Mesendoderm (in vitro differentiated cells): ENCODE measurements around the gene ASTN2.

Source experiments
- DNase-seq: peaks from one replicate; pipeline ENCODE4 v3.0.0; 2013
- H2AK5ac ChIP-seq: 2 replicates; pipeline ENCODE4 v1.6.1; 2013; ENCODE audit warnings: low read length, inconsistent platforms
- H2BK120ac ChIP-seq: 2 replicates; pipeline ENCODE4 v1.6.1; 2013; ENCODE audit warnings: low read depth, mild to moderate bottlenecking, low read length, moderate library complexity, mixed read lengths
- H2BK15ac ChIP-seq: replicated peaks from 2 replicates; pipeline ENCODE4 v1.6.1; 2013; ENCODE audit warnings: low read depth, mild to moderate bottlenecking, moderate library complexity
- H2BK5ac ChIP-seq: 2 replicates; pipeline ENCODE4 v1.6.1; 2013; ENCODE audit warnings: low read length, inconsistent platforms
- H3K18ac ChIP-seq: 2 replicates; pipeline ENCODE4 v1.6.1; 2013; ENCODE audit warnings: mild to moderate bottlenecking, low read length, mixed read lengths
- H3K23ac ChIP-seq: one replicate; pipeline ENCODE4 v1.6.1; 2013; ENCODE audit warnings: low read length
- H3K27ac ChIP-seq: 2 replicates; pipeline ENCODE4 v1.5.1; 2013; ENCODE audit warnings: low read depth, mild to moderate bottlenecking, inconsistent platforms, low read length, moderate library complexity
- H3K27me3 ChIP-seq: 2 replicates; pipeline ENCODE4 v1.6.1; 2013; ENCODE audit warnings: low read length, control low read depth, mild to moderate bottlenecking, inconsistent platforms; ENCODE audit not compliant: insufficient read depth, poor library complexity
- H3K36me3 ChIP-seq: 2 replicates; pipeline ENCODE4 v1.6.1; 2013; ENCODE audit warnings: low read length, inconsistent platforms; ENCODE audit not compliant: control insufficient read depth, insufficient read depth
- H3K4ac ChIP-seq: one replicate; pipeline ENCODE4 v1.6.1; 2013; ENCODE audit warnings: low read depth, mild to moderate bottlenecking, low read length, moderate library complexity
- H3K4me1 ChIP-seq: 2 replicates; pipeline ENCODE4 v1.6.1; 2013; ENCODE audit warnings: low read depth, low read length, inconsistent platforms; ENCODE audit not compliant: control insufficient read depth
- H3K4me2 ChIP-seq: 2 replicates; pipeline ENCODE4 v1.6.1; 2013; ENCODE audit warnings: low read length
- H3K4me3 ChIP-seq: 2 replicates; pipeline ENCODE4 v1.5.1; 2013; ENCODE audit warnings: mild to moderate bottlenecking, low read length
- H3K56ac ChIP-seq: one replicate; pipeline ENCODE4 v1.6.1; 2013; ENCODE audit warnings: low read length
- H3K79me1 ChIP-seq: 2 replicates; pipeline ENCODE4 v1.6.1; 2013; ENCODE audit warnings: low read length, inconsistent platforms
- H3K79me2 ChIP-seq: 2 replicates; pipeline ENCODE4 v1.6.1; 2013; ENCODE audit warnings: mild to moderate bottlenecking, low read length; ENCODE audit not compliant: control insufficient read depth, insufficient read depth
- H3K9ac ChIP-seq: 2 replicates; pipeline ENCODE4 v1.6.1; 2013; ENCODE audit warnings: low read length, inconsistent platforms
- H4K5ac ChIP-seq: one replicate; pipeline ENCODE4 v1.6.1; 2013; ENCODE audit warnings: low read length
- H4K8ac ChIP-seq: one replicate; pipeline ENCODE4 v1.6.1; 2013; ENCODE audit warnings: low read depth, mild to moderate bottlenecking, control low read depth, low read length, moderate library complexity
- WGBS: extraction: QIAGEN DNeasy Blood & Tissue Kit; methylation state at CpG from one replicate; pipeline ENCODE4 v1.1.7; 2013; ENCODE audit warnings: low lambda C conversion rate, missing lambda C conversion rate; ENCODE audit not compliant: insufficient coverage; ENCODE audit errors: extremely low coverage; 5-methylcytosine and 5-hydroxymethylcytosine counted together

ASTN2 gene

GRCh38 chr9:116482740-116483139 is 932.1 kb downstream of the ASTN2 start:
- H4K8ac ChIP-seq, result no peak overlapping the region
- H3K4me2 ChIP-seq, result no peak overlapping the region
- no peak overlapping the region for H3K4me3 ChIP-seq
- H3K56ac ChIP-seq, result peak overlapping the region; percentile 10
- no peaks in the 10 kb centered on the region for H3K4me1 ChIP-seq
- H3K4ac ChIP-seq, result no peak overlapping the region
- DNase-seq, result peak; percentile 67
- no peak overlapping the region for H3K27ac ChIP-seq
- no peak overlapping the region for H3K23ac ChIP-seq
- H3K18ac ChIP-seq, result no peak overlapping the region
- no peak overlapping the region for H2AK5ac ChIP-seq
- no peaks in the 10 kb centered on the region for H3K79me1 ChIP-seq
- no peaks in the 10 kb centered on the region for H3K27me3 ChIP-seq
- H2BK120ac ChIP-seq, result no peak overlapping the region
- no peak overlapping the region for H2BK5ac ChIP-seq
- H2BK15ac ChIP-seq, result no peak overlapping the region
- H4K5ac ChIP-seq, result no peak overlapping the region
- no peak overlapping the region for H3K9ac ChIP-seq
- H3K36me3 ChIP-seq, result no peaks in the 10 kb centered on the region
- WGBS, result no CpG with 5 or more reads among the region's 1 CpG
- no peaks in the 10 kb centered on the region for H3K79me2 ChIP-seq

GRCh38 chr9:116480700-116481099 is 934.2 kb downstream of the ASTN2 start:
- Histone ChIP-seq H2BK15ac (no peak overlapping the region), H2AK5ac (no peak overlapping the region), H3K23ac (no peak overlapping the region), H4K8ac (no peak overlapping the region), H3K4me1 (no peaks in the 10 kb centered on the region), H3K4me3 (no peak overlapping the region), H3K79me1 (no peaks in the 10 kb centered on the region), H3K4me2 (no peak overlapping the region), H2BK120ac (no peak overlapping the region), H3K27ac (no peak overlapping the region), H4K5ac (no peak overlapping the region), H3K18ac (no peak overlapping the region), H3K79me2 (no peaks in the 10 kb centered on the region), H3K4ac (no peak overlapping the region), H3K27me3 (no peaks in the 10 kb centered on the region), H2BK5ac (no peak overlapping the region), H3K56ac (no peak overlapping the region), H3K36me3 (no peaks in the 10 kb centered on the region), H3K9ac (no peak overlapping the region)
- no peak for DNase-seq
- no CpG with 5 or more reads among the region's 4 CpGs for WGBS

GRCh38 chr9:116479967-116480366 is 934.9 kb downstream of the ASTN2 start:
- Histone ChIP-seq H3K36me3 (no peaks in the 10 kb centered on the region), H3K18ac (no peak overlapping the region), H3K4ac (no peak overlapping the region), H3K4me2 (no peak overlapping the region), H3K9ac (no peak overlapping the region), H3K4me1 (no peaks in the 10 kb centered on the region), H2BK5ac (no peak overlapping the region), H3K4me3 (no peak overlapping the region), H4K8ac (no peak overlapping the region), H4K5ac (no peak overlapping the region), H3K56ac (no peak overlapping the region), H2BK15ac (no peak overlapping the region), H3K23ac (no peak overlapping the region), H2BK120ac (no peak overlapping the region), H2AK5ac (no peak overlapping the region), H3K79me2 (no peaks in the 10 kb centered on the region), H3K79me1 (no peaks in the 10 kb centered on the region), H3K27me3 (no peaks in the 10 kb centered on the region), H3K27ac (no peak overlapping the region)
- DNase-seq, result no peak

GRCh38 chr9:116479056-116479544 is 935.8 kb downstream of the ASTN2 start:
- H3K79me1 ChIP-seq, result no peaks in the 10 kb centered on the region
- no peaks in the 10 kb centered on the region for H3K4me1 ChIP-seq
- no peaks in the 10 kb centered on the region for H3K79me2 ChIP-seq
- H2BK15ac ChIP-seq, result no peak overlapping the region
- DNase-seq, result no peak
- no peaks in the 10 kb centered on the region for H3K27me3 ChIP-seq
- no peak overlapping the region for H3K4ac ChIP-seq
- H3K36me3 ChIP-seq, result no peaks in the 10 kb centered on the region
- H3K4me3 ChIP-seq, result no peak overlapping the region
- no peak overlapping the region for H4K5ac ChIP-seq
- no peak overlapping the region for H2AK5ac ChIP-seq
- H4K8ac ChIP-seq, result no peak overlapping the region
- no peak overlapping the region for H3K23ac ChIP-seq
- no peak overlapping the region for H3K27ac ChIP-seq
- H3K4me2 ChIP-seq, result no peak overlapping the region
- no peak overlapping the region for H2BK5ac ChIP-seq
- H2BK120ac ChIP-seq, result no peak overlapping the region
- no peak overlapping the region for H3K56ac ChIP-seq
- no peak overlapping the region for H3K18ac ChIP-seq
- no CpG with 5 or more reads among the region's 1 CpG for WGBS
- no peak overlapping the region for H3K9ac ChIP-seq

- H3K4me2 ChIP-seq, result no peak overlapping the region
- H2AK5ac ChIP-seq, result no peak overlapping the region
- H3K27me3 ChIP-seq, result no peaks in the 10 kb centered on the region
- H2BK120ac ChIP-seq, result no peak overlapping the region
- WGBS, result no CpG with 5 or more reads among the region's 4 CpGs
- peak overlapping the region; percentile 35 for H3K56ac ChIP-seq
- no peak overlapping the region for H3K23ac ChIP-seq
- H2BK5ac ChIP-seq, result no peak overlapping the region
- H3K18ac ChIP-seq, result peak overlapping the region; percentile 2
- H3K4me3 ChIP-seq, result no peak overlapping the region
- H3K4me1 ChIP-seq, result no peaks in the 10 kb centered on the region
- DNase-seq, result no peak
- H3K27ac ChIP-seq, result no peak overlapping the region
- H3K4ac ChIP-seq, result no peak overlapping the region
- no peaks in the 10 kb centered on the region for H3K36me3 ChIP-seq
- H4K8ac ChIP-seq, result no peak overlapping the region
- H3K79me2 ChIP-seq, result no peaks in the 10 kb centered on the region
- no peak overlapping the region for H4K5ac ChIP-seq
- H3K79me1 ChIP-seq, result no peaks in the 10 kb centered on the region
- H2BK15ac ChIP-seq, result no peak overlapping the region
- no peak overlapping the region for H3K9ac ChIP-seq
Measured at GRCh38 chr9:116477584-116478141, 937.2 kb downstream of the ASTN2 start.

- no peak overlapping the region for H3K4me2 ChIP-seq
- peak overlapping the region; percentile 2 for H3K18ac ChIP-seq
- H4K5ac ChIP-seq, result peak overlapping the region; percentile 40
- no peaks in the 10 kb centered on the region for H3K36me3 ChIP-seq
- H3K79me2 ChIP-seq, result no peaks in the 10 kb centered on the region
- peaks cover 3% of the 10 kb centered on the region for H3K4me1 ChIP-seq
- no peak overlapping the region for H2BK120ac ChIP-seq
- H2AK5ac ChIP-seq, result no peak overlapping the region
- no peak overlapping the region for H3K9ac ChIP-seq
- no peak overlapping the region for H3K27ac ChIP-seq
- H3K4me3 ChIP-seq, result no peak overlapping the region
- H3K27me3 ChIP-seq, result no peaks in the 10 kb centered on the region
- no peak overlapping the region for H3K4ac ChIP-seq
- WGBS, result no CpG with 5 or more reads among the region's 10 CpGs
- no peak overlapping the region for H3K23ac ChIP-seq
- H4K8ac ChIP-seq, result no peak overlapping the region
- H2BK15ac ChIP-seq, result no peak overlapping the region
- H2BK5ac ChIP-seq, result no peak overlapping the region
- H3K79me1 ChIP-seq, result no peaks in the 10 kb centered on the region
- no peak for DNase-seq
- H3K56ac ChIP-seq, result peak overlapping the region; percentile 38
Measured at GRCh38 chr9:116476935-116477381, 937.9 kb downstream of the ASTN2 start.
